Activated naive CD8-positive, alpha-beta T cell (primary cell): ENCODE results near the gene BMPR2.
A peak's percentile ranks its signal among the peaks of the same experiment; 100 is the strongest.
"Not testable (repeated sequence)": the region's sequence is repeated elsewhere in the genome, so short reads cannot be mapped to it uniquely, and the experiment has no call there.

Experiments
- H3K27ac Mint-ChIP-seq: one replicate; pipeline ENCODE4 v1.8.0; 2021; ENCODE audit warnings: mixed read lengths
- H3K27me3 Mint-ChIP-seq: one replicate; pipeline ENCODE4 v1.8.0; 2021; ENCODE audit warnings: mixed read lengths
- H3K36me3 Mint-ChIP-seq: one replicate; pipeline ENCODE4 v1.8.0; 2021; ENCODE audit warnings: mixed read lengths
- H3K4me1 Mint-ChIP-seq: one replicate; pipeline ENCODE4 v1.8.0; 2021; ENCODE audit warnings: low read depth, mixed read lengths
- H3K4me3 Mint-ChIP-seq: one replicate; pipeline ENCODE4 v1.8.0; 2021; ENCODE audit warnings: mild to moderate bottlenecking, mixed read lengths
- H3K9me3 Mint-ChIP-seq: one replicate; pipeline ENCODE4 v1.8.0; 2021; ENCODE audit warnings: low read depth, mixed read lengths

Gene BMPR2

GRCh38 chr2:202512176-202512575 is 136.0 kb downstream of the BMPR2 start:
- H3K4me3 Mint-ChIP-seq: no peak overlapping the region
- no peak overlapping the region for H3K27ac Mint-ChIP-seq
- H3K36me3 Mint-ChIP-seq: no peaks in the 10 kb centered on the region
- no peaks in the 10 kb centered on the region for H3K4me1 Mint-ChIP-seq
- no peaks in the 10 kb centered on the region for H3K27me3 Mint-ChIP-seq
- no peaks in the 10 kb centered on the region for H3K9me3 Mint-ChIP-seq

GRCh38 chr2:202514732-202515131 is 138.6 kb downstream of the BMPR2 start:
- H3K27ac Mint-ChIP-seq: no peak overlapping the region
- no peaks in the 10 kb centered on the region for H3K27me3 Mint-ChIP-seq
- H3K4me1 Mint-ChIP-seq: no peaks in the 10 kb centered on the region
- peaks cover under 1% of the 10 kb centered on the region for H3K36me3 Mint-ChIP-seq
- no peak overlapping the region for H3K4me3 Mint-ChIP-seq
- no peaks in the 10 kb centered on the region for H3K9me3 Mint-ChIP-seq

- H3K4me1 Mint-ChIP-seq: no peaks in the 10 kb centered on the region
- no peaks in the 10 kb centered on the region for H3K9me3 Mint-ChIP-seq
- H3K36me3 Mint-ChIP-seq: peaks cover 15% of the 10 kb centered on the region
- H3K27me3 Mint-ChIP-seq: no peaks in the 10 kb centered on the region
- H3K27ac Mint-ChIP-seq: no peak overlapping the region
- no peak overlapping the region for H3K4me3 Mint-ChIP-seq
Measured at GRCh38 chr2:202519453-202519852, 143.3 kb downstream of the BMPR2 start.

GRCh38 chr2:202521470-202521869 is 145.3 kb downstream of the BMPR2 start:
- no peaks in the 10 kb centered on the region for H3K4me1 Mint-ChIP-seq
- H3K4me3 Mint-ChIP-seq: no peak overlapping the region
- H3K27ac Mint-ChIP-seq: no peak overlapping the region
- H3K36me3 Mint-ChIP-seq: peaks cover 15% of the 10 kb centered on the region
- H3K9me3 Mint-ChIP-seq: no peaks in the 10 kb centered on the region
- no peaks in the 10 kb centered on the region for H3K27me3 Mint-ChIP-seq

- Mint-ChIP-seq H3K27ac (no peak overlapping the region), H3K9me3 (no peaks in the 10 kb centered on the region), H3K4me3 (no peak overlapping the region), H3K36me3 (peaks cover 2% of the 10 kb centered on the region), H3K27me3 (no peaks in the 10 kb centered on the region), H3K4me1 (peaks cover 30% of the 10 kb centered on the region)
Measured at GRCh38 chr2:202529389-202529788, 153.3 kb downstream of the BMPR2 start.

- Mint-ChIP-seq H3K4me1 (peaks cover 30% of the 10 kb centered on the region), H3K36me3 (peaks cover 2% of the 10 kb centered on the region), H3K27me3 (no peaks in the 10 kb centered on the region), H3K4me3 (peak overlapping the region; percentile 66), H3K27ac (peak overlapping the region; percentile 46), H3K9me3 (no peaks in the 10 kb centered on the region)
Measured at GRCh38 chr2:202530038-202530437, 153.9 kb downstream of the BMPR2 start.

GRCh38 chr2:202535290-202535689 is 159.2 kb downstream of the BMPR2 start:
- peaks cover 10% of the 10 kb centered on the region for H3K4me1 Mint-ChIP-seq
- H3K4me3 Mint-ChIP-seq, H3K36me3 Mint-ChIP-seq, H3K27ac Mint-ChIP-seq, H3K27me3 Mint-ChIP-seq, H3K9me3 Mint-ChIP-seq: not testable (repeated sequence)

- Mint-ChIP-seq H3K4me1 (peaks cover 7% of the 10 kb centered on the region), H3K27me3 (no peaks in the 10 kb centered on the region), H3K36me3 (peaks cover 5% of the 10 kb centered on the region), H3K27ac (no peak overlapping the region), H3K4me3 (no peak overlapping the region), H3K9me3 (no peaks in the 10 kb centered on the region)
Measured at GRCh38 chr2:202541137-202541536, 165.0 kb downstream of the BMPR2 start.

- H3K36me3 Mint-ChIP-seq: peaks cover 5% of the 10 kb centered on the region
- H3K9me3 Mint-ChIP-seq: no peaks in the 10 kb centered on the region
- H3K4me1 Mint-ChIP-seq: peaks cover 7% of the 10 kb centered on the region
- H3K27me3 Mint-ChIP-seq: no peaks in the 10 kb centered on the region
- no peak overlapping the region for H3K4me3 Mint-ChIP-seq
- no peak overlapping the region for H3K27ac Mint-ChIP-seq
Measured at GRCh38 chr2:202542142-202542541, 166.0 kb downstream of the BMPR2 start.

GRCh38 chr2:202545523-202545922 is 169.4 kb downstream of the BMPR2 start:
- Mint-ChIP-seq H3K27ac (no peak overlapping the region), H3K27me3 (no peaks in the 10 kb centered on the region), H3K9me3 (no peaks in the 10 kb centered on the region), H3K4me1 (peaks cover 7% of the 10 kb centered on the region), H3K4me3 (no peak overlapping the region), H3K36me3 (peaks cover 8% of the 10 kb centered on the region)

GRCh38 chr2:202545931-202546330 is 169.8 kb downstream of the BMPR2 start:
- no peaks in the 10 kb centered on the region for H3K27me3 Mint-ChIP-seq
- H3K4me1 Mint-ChIP-seq: peaks cover 7% of the 10 kb centered on the region
- no peaks in the 10 kb centered on the region for H3K9me3 Mint-ChIP-seq
- no peak overlapping the region for H3K4me3 Mint-ChIP-seq
- H3K36me3 Mint-ChIP-seq: peaks cover 8% of the 10 kb centered on the region
- H3K27ac Mint-ChIP-seq: no peak overlapping the region

GRCh38 chr2:202546499-202547141 is 170.5 kb downstream of the BMPR2 start:
- H3K36me3 Mint-ChIP-seq, H3K4me3 Mint-ChIP-seq, H3K27ac Mint-ChIP-seq, H3K27me3 Mint-ChIP-seq, H3K4me1 Mint-ChIP-seq, H3K9me3 Mint-ChIP-seq: not testable (repeated sequence)

GRCh38 chr2:202548240-202548639 is 172.1 kb downstream of the BMPR2 start:
- H3K9me3 Mint-ChIP-seq: no peaks in the 10 kb centered on the region
- H3K4me3 Mint-ChIP-seq: no peak overlapping the region

GRCh38 chr2:202551000-202551399 is 174.9 kb downstream of the BMPR2 start:
- not testable (repeated sequence) for H3K4me3 Mint-ChIP-seq, H3K27me3 Mint-ChIP-seq, H3K9me3 Mint-ChIP-seq, H3K4me1 Mint-ChIP-seq, H3K27ac Mint-ChIP-seq
- peaks cover 23% of the 10 kb centered on the region for H3K36me3 Mint-ChIP-seq

More at GRCh38 chr2:202548240-202548639, 172.1 kb downstream of the BMPR2 start:
- Mint-ChIP-seq H3K27ac (no peak overlapping the region), H3K4me1 (peaks cover 7% of the 10 kb centered on the region), H3K27me3 (no peaks in the 10 kb centered on the region), H3K36me3 (peaks cover 13% of the 10 kb centered on the region)

- peaks cover 22% of the 10 kb centered on the region for H3K36me3 Mint-ChIP-seq
- no peaks in the 10 kb centered on the region for H3K9me3 Mint-ChIP-seq
- no peak overlapping the region for H3K27ac Mint-ChIP-seq
- no peaks in the 10 kb centered on the region for H3K27me3 Mint-ChIP-seq
- H3K4me3 Mint-ChIP-seq: no peak overlapping the region
- H3K4me1 Mint-ChIP-seq: no peaks in the 10 kb centered on the region
Measured at GRCh38 chr2:202555356-202555755, 179.2 kb downstream of the BMPR2 start.

- no peaks in the 10 kb centered on the region for H3K9me3 Mint-ChIP-seq
- H3K4me3 Mint-ChIP-seq: no peak overlapping the region
- no peaks in the 10 kb centered on the region for H3K4me1 Mint-ChIP-seq
- no peak overlapping the region for H3K27ac Mint-ChIP-seq
- no peaks in the 10 kb centered on the region for H3K27me3 Mint-ChIP-seq
- H3K36me3 Mint-ChIP-seq: peaks cover 14% of the 10 kb centered on the region
Measured at GRCh38 chr2:202560200-202560599, 184.1 kb downstream of the BMPR2 start.
